Astrocyte of the cerebellum (primary cell): ENCODE measurements around the gene TIMM50.
A peak's percentile ranks its signal among the peaks of the same experiment; 100 is the strongest.

Experiments used
- DNase-seq: peaks from one replicate; pipeline ENCODE4 v3.0.0-alpha.2; 2011; ENCODE audit warnings: low read depth
- H3K4me3 ChIP-seq: 2 replicates; pipeline ENCODE4 v1.5.1; 2011; ENCODE audit warnings: mild to moderate bottlenecking, low read depth, low read length, moderate library complexity
- CTCF ChIP-seq: IDR thresholded peaks from 2 replicates; pipeline ENCODE4 v1.5.1; 2012; ENCODE audit warnings: low read length, low read depth, moderate library complexity, mild to moderate bottlenecking; ENCODE audit errors: missing control alignments
- in situ Hi-C: cut with HindIII; loops from 2 replicates; pipeline ENCODE4 v1.10.0; 2017; ENCODE audit warnings: low sequenced_read_pairs

The TIMM50 gene

DNA sequence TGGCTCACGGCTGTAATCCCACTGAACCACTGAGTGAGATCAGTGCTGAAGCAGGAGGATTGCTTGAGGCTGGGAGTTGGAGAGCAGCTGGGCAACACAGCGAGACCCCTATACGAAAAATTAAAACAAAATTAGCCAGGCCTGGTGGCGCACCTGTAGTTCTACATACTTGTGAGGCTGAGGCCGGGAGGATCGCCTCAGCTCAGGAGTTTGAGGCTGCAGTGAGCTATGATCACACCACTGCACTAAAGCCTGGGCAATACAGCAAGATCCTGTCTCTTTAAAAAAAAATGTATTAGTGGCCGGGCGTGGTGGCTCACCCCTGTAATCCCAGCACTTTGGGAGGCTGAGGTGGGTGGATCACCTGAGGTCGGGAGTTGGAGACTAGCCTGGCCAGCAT lies 28.0 kb downstream of the TIMM50 start:
- no peak for DNase-seq
- no peak for TF ChIP-seq CTCF
- in situ Hi-C loops = no loop called here
- H3K4me3 ChIP-seq = no peak overlapping the region

DNA sequence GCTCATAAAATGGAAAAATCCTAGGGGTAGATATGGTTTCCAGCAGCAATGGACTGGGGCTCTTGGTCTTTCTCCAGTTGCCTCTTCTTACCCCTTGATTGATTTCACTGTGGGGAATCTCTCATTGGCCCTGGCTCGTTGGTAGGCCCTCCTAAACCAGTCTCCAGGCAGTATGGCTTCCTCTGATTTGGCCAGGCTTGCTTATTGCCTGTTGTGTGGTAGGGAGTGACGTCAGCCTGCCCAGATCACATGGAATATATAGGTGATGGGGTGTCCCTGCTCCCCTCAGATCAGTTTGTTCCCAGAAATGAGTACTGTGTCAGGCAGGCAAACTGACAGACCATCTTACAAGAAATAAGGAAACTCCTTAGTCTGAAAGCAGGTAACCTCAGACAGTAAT lies 28.6 kb downstream of the TIMM50 start:
- H3K4me3 ChIP-seq = no peak overlapping the region
- no peak for TF ChIP-seq CTCF
- no peak for DNase-seq
- in situ Hi-C loops = no loop called here

DNA sequence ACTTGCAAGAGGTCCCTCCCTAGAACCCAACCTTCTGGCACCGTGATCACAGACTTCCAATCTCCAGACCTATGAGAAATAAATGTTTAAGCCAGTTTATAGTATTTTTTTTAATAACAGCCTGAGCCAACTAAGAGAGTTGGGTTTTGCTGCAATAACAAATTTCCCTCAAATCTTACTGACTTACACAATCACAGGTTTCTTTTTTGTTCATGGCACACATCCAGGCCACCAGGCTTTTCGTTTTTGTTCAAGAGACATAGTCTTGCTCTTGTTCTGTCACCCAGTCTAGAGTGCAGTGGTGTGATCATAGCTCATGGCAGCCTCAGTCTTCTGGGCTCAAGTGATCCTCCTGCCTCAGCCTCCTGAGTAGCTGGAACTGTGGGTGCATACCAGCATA lies 32.4 kb downstream of the TIMM50 start:
- no peak for TF ChIP-seq CTCF
- no peak for DNase-seq
- no peak overlapping the region for H3K4me3 ChIP-seq
- in situ Hi-C loops = no loop called here

GRCh38 chr19:39514840-39515550 lies 34.4 kb downstream of the TIMM50 start, which contains the start of gene SELENOV:
Gene SELENOV (plus strand): TSS chr19:39515139. CDS start chr19:39515213, 74 bp downstream.
- DNase-seq = no peak
- no peak for TF ChIP-seq CTCF
- H3K4me3 ChIP-seq = peak within 1 kb of the TSS; percentile 20
- in situ Hi-C loops = no loop called here

DNA sequence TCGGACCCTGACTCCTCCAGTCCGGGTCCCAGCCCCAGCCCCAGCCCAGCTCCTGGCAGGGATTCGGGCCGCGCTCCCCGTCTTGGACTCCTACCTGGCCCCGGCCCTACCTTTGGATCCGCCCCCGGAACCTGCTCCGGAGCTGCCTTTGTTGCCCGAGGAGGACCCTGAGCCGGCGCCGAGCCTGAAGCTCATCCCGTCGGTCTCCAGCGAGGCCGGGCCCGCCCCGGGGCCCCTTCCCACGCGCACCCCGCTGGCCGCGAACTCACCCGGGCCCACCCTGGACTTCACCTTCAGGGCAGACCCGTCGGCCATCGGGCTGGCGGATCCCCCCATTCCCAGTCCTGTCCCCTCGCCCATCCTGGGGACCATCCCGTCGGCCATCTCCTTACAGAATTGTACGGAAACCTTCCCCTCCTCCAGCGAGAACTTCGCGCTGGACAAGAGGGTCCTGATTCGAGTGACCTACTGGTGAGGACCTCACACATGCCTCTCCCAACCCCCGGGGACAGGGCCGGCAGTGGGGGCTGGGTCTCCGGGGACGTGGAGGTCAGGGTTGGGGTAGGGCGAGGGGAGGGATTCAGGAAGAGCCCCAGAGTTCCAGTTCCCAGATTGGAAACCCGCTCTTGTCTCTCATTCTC lies 35.0 kb downstream of the TIMM50 start:
- H3K4me3 ChIP-seq = peak overlapping the region; percentile 20
- no peak for TF ChIP-seq CTCF
- in situ Hi-C loops = no loop called here
- DNase-seq = no peak

- no peak overlapping the region for H3K4me3 ChIP-seq
- in situ Hi-C loops = no loop called here
- no peak for DNase-seq
- TF ChIP-seq CTCF = no peak
These were observed 35.6 kb downstream of the TIMM50 start for GRCh38 chr19:39516270-39516669.
